Myometrial cell (primary cell): ENCODE measurements around the gene CMTM8. TPM values are rescaled to one million over a fixed set of nuclear protein-coding genes. Genes with fewer than 3 reads are reported as not detected.

Experiments
- total RNA-seq: library from RNA; depleted of rRNA; stranded (reverse); fragments of >200 nt; gene quantifications from 2 replicates; pipeline ENCODE4 v1.2.3, GENCODE V29; 2015

CMTM8 gene
- 0.18 and 1.4 TPM in 2 replicates for total RNA-seq

GRCh38 chr3:32238453-32239306, at the start of gene CMTM8:
Gene CMTM8 (plus strand): TSS chr3:32238680. CDS start chr3:32238973, 293 bp downstream.

GRCh38 chr3:32391643-32392535, 153.4 kb downstream of the CMTM8 start, which contains the start of gene CMTM7:
Gene CMTM7 (plus strand): TSS chr3:32391853. CDS start chr3:32391907, 54 bp downstream.

Other genes starting within 250 kb of the CMTM8 start
- gene GPD1L, start 132.1 kb upstream of the CMTM8 start, total RNA-seq: 5.8 and 7.6 TPM in 2 replicates
- gene CMTM7, start 153.2 kb downstream of the CMTM8 start, total RNA-seq: 5.2 and 9.2 TPM in 2 replicates